KG1 (cell line): ENCODE measurements around the gene FOXD3.
A peak's percentile ranks its signal among the peaks of the same experiment; 100 is the strongest.

Source experiments
- DNase-seq: peaks from one replicate; lab custom pipeline; 2025; lab: John Stamatoyannopoulos, UW

The FOXD3 gene

DNA sequence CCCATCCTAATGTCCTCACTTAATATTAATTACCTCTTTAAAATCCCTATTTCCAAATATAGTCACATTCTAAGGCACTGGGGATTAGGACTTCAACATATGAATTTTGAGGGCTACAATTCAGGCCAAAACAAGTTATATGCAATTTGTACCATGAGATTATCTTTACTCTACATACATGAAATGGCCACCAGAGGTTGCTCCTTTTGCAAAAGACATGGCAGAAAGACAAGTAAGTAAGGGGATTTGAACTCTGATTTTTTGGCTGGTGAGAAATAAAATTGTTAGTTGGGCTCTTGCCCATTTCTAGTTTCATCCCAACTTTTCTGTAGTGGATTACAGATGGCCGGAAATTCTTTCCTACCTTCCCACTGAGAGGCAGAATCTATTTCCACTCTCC, 40.2 kb downstream of the FOXD3 start:
- DNase-seq = no peak

DNA sequence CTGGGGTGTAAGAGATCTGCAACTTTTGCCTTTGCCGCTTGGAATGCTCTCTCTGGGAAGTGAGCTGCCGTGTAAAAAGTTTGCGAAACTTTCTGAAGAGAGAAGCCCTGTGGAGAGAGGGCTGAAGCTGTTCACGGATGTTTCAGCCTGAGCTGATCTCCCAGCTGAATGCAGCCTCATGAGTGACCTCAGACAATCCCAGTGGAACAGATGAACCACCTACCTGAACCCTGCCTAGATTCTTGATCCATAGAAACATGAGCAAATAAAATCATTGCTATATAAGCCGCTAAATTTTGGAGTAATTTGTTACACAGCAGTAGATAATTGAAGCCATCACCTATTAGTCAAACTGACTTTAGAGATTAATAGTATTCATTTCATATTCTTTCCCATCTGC, 40.6 kb downstream of the FOXD3 start:
- no peak for DNase-seq

DNA sequence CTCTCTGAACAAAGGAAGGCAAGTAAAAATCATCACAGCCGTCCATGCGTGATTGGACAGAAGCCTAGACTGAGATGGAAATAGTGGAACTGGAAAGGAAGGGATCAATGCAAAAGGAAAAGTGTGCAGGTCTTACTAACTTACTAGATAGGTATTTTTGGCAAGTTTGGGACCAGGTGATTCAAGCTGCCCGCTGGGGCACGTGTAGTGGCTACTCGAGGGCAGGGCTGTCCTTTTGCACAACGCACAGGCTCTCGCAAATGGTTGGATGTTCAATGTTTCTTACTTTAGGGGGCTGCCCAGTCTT, 44.5 kb downstream of the FOXD3 start:
- no peak for DNase-seq

DNA sequence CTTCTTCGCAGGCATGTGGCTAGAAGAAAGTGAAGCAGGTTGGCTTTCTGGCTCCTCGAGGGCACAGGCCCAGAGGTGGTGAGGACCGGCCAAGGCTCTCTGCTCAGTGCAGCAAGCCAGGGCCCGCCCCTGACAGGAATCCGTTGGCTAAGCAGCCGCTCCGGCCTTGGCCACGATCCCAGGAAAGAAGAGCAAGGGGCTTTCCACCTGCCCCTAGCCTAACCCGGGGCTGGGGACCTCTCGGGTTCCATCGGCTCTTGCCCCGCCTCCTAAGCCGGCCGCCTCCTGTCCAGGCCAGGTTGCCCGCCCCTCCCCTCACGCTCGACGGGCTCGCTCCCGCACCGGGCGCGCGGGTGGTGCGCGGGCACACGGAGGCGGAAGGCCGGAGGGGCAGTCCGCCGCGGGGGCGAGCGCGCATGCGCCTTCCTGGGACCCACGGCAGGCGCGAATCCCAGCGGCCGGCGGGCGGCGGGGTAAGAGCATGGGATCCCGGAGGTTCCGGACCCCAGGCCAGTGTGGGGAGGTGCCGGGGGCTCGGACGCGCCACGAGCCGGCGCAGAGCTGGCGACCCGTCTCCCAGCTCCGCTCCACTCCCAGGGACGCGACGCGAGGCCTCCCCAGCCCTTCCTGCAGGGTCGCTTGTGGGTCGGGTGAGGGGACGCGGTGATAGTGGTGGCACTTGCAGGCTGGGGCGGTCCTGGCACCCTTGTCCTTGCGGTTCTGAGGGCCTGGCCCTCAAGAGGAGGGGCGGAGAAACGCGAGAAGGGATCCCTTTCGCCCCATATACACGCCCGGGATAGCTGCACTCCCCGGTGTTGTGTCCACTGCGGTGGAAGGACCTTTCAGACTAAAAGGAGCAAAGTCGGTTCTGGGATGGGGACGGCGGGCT, 45.1 kb downstream of the FOXD3 start, which contains the start of gene ALG6:
Gene ALG6, plus strand, starts transcription at position 413 of the 889 bp plus-strand sequence. CDS start 3,351 bp downstream, outside the sequence.
- peak; percentile 91 for DNase-seq

DNA sequence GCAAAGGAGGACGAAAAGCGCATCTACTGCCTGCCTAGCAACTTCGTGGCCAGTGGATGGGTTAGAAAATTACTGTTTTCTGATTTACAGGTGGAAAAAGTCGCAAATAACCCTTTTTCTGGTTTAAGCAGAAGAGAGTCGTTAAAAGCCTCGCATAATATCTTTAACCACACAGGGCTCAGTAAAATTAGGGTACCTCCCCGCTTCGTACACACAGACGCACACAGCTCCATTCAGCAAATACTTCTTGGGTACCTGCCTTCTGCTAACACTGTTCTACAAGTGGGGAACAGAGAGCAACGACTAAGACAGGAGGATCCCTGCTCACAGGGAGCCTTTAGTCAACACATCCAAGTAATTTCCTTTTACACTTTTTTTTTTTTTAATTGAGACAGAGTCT, 45.8 kb downstream of the FOXD3 start:
- no peak for DNase-seq
